ENCODE results near the gene SFN. TPM values are rescaled to one million over a fixed set of nuclear protein-coding genes. Genes with fewer than 3 reads are reported as not detected.
"Not testable (repeated sequence)": the region's sequence is repeated elsewhere in the genome, so short reads cannot be mapped to it uniquely, and the experiment has no call there.

Gene SFN
- total RNA-seq, 4 donors from 2014 or later, result 0.36 to 1.5 TPM; not detected in 2

GRCh38 chr1:26874896-26875295 lies 11.9 kb downstream of the SFN start:
- Histone ChIP-seq H3K27me3 (no peaks in the 10 kb centered on the region), H3K36me3 (peaks cover 0 to 27% of the 10 kb centered on the region in 2 donors), H3K4me3 (no peak overlapping the region), H3K9me3 (no peaks in the 10 kb centered on the region), H3K27ac (no peak overlapping the region), H3K4me1 (peaks cover 0 to 4% of the 10 kb centered on the region in 2 donors)
- TF ChIP-seq CTCF (IDR thresholded peaks at IDR 0.05 in 4 of 5, conservative IDR thresholded peaks at IDR 0.05 in 1 of 5) (no peak), POLR2A (IDR thresholded peaks at IDR 0.05) (no peak)
- in situ Hi-C loops (cut with MboI; ENCODE audit: low sequenced_read_pairs in 4 of 4), result no loop called here
- no peak for ATAC-seq
- intact Hi-C loops (cut with DNase I; ENCODE audit: low total_unique reads), result loop anchor here (5.0 kb wide), 2 partner anchors 63 to 278 kb away; no protein-coding TSS in a partner anchor
- no peak for DNase-seq

- intact Hi-C loops (cut with DNase I; ENCODE audit: low total_unique reads), result loop anchor here (5.0 kb wide), 2 partner anchors 65 to 280 kb away; no protein-coding TSS in a partner anchor
- DNase-seq (no peak), ATAC-seq (no peak)
- Histone ChIP-seq H3K4me1 (peaks cover 0 to 4% of the 10 kb centered on the region in 2 donors), H3K27me3 (no peaks in the 10 kb centered on the region), H3K27ac (no peak overlapping the region), H3K4me3 (no peak overlapping the region), H3K36me3 (peaks cover 0 to 51% of the 10 kb centered on the region in 2 donors), H3K9me3 (no peaks in the 10 kb centered on the region)
- in situ Hi-C loops (cut with MboI; ENCODE audit: low sequenced_read_pairs in 4 of 4), result no loop called here
- no peak for TF ChIP-seq CTCF (IDR thresholded peaks at IDR 0.05 in 4 of 5, conservative IDR thresholded peaks at IDR 0.05 in 1 of 5)
- no peak for TF ChIP-seq POLR2A (IDR thresholded peaks at IDR 0.05)
Observed at GRCh38 chr1:26877326-26877725, 14.4 kb downstream of the SFN start.

GRCh38 chr1:26879793-26880192 lies 16.8 kb downstream of the SFN start:
- intact Hi-C loops (cut with DNase I; ENCODE audit: low total_unique reads), result loop anchor here (5.0 kb wide), 2 partner anchors 67 to 282 kb away; no protein-coding TSS in a partner anchor
- H3K36me3 ChIP-seq, result peaks cover 0 to 76% of the 10 kb centered on the region in 2 donors
- no peak for ATAC-seq
- in situ Hi-C loops (cut with MboI; ENCODE audit: low sequenced_read_pairs in 4 of 4), result no loop called here
- TF ChIP-seq CTCF (IDR thresholded peaks at IDR 0.05 in 4 of 5, conservative IDR thresholded peaks at IDR 0.05 in 1 of 5) (no peak), POLR2A (IDR thresholded peaks at IDR 0.05) (no peak)
- H3K9me3 ChIP-seq, result no peaks in the 10 kb centered on the region
- no peak overlapping the region for H3K4me3 ChIP-seq
- DNase-seq, result no peak
- H3K27me3 ChIP-seq, result no peaks in the 10 kb centered on the region
- H3K27ac ChIP-seq, result no peak overlapping the region
- H3K4me1 ChIP-seq, result peaks cover 0 to 4% of the 10 kb centered on the region in 2 donors

- in situ Hi-C loops (cut with MboI; ENCODE audit: low sequenced_read_pairs in 4 of 4), result not testable (repeated sequence)
Observed at GRCh38 chr1:26881611-26882010, 18.7 kb downstream of the SFN start.

GRCh38 chr1:26882696-26883463 lies 19.9 kb downstream of the SFN start:
- intact Hi-C loops (cut with DNase I; ENCODE audit: low total_unique reads), result no loop called here
- Histone ChIP-seq H3K4me1 (peaks cover 0 to under 1% of the 10 kb centered on the region in 2 donors), H3K36me3 (peaks cover 5 to 95% of the 10 kb centered on the region in 2 donors), H3K27me3 (no peaks in the 10 kb centered on the region), H3K27ac (no peak overlapping the region), H3K4me3 (no peak overlapping the region), H3K9me3 (no peaks in the 10 kb centered on the region)
- ATAC-seq (no peak), DNase-seq (no peak)
- TF ChIP-seq POLR2A (IDR thresholded peaks at IDR 0.05), result no peak
- TF ChIP-seq CTCF (IDR thresholded peaks at IDR 0.05 in 4 of 5, conservative IDR thresholded peaks at IDR 0.05 in 1 of 5), result no peak
- in situ Hi-C loops (cut with MboI; ENCODE audit: low sequenced_read_pairs in 4 of 4), result no loop called here

More at GRCh38 chr1:26881611-26882010, 18.7 kb downstream of the SFN start:
- H3K9me3 ChIP-seq; H3K4me3 ChIP-seq; H3K27ac ChIP-seq; H3K27me3 ChIP-seq; DNase-seq; intact Hi-C loops (cut with DNase I; ENCODE audit: low total_unique reads); ATAC-seq; H3K4me1 ChIP-seq: not testable (repeated sequence)
- peaks cover 5 to 90% of the 10 kb centered on the region in 2 donors for H3K36me3 ChIP-seq
